A549 treated with AZD2906 at 1 μM for 4 hours (cell line): ENCODE data around the gene KRTCAP2. TPM values are rescaled to one million over a fixed set of nuclear protein-coding genes. Genes with fewer than 3 reads are reported as not detected.

Experiments
- total RNA-seq: library from RNA; stranded (reverse); fragments of 200-300 nt; extraction: Qiagen RNA extraction; gene quantifications from 5 replicates; pipeline ENCODE4 v1.2.3, GENCODE V29; 2022

The KRTCAP2 gene
- total RNA-seq, result 212 to 265 TPM (median 253 TPM) in 5 replicates

DNA sequence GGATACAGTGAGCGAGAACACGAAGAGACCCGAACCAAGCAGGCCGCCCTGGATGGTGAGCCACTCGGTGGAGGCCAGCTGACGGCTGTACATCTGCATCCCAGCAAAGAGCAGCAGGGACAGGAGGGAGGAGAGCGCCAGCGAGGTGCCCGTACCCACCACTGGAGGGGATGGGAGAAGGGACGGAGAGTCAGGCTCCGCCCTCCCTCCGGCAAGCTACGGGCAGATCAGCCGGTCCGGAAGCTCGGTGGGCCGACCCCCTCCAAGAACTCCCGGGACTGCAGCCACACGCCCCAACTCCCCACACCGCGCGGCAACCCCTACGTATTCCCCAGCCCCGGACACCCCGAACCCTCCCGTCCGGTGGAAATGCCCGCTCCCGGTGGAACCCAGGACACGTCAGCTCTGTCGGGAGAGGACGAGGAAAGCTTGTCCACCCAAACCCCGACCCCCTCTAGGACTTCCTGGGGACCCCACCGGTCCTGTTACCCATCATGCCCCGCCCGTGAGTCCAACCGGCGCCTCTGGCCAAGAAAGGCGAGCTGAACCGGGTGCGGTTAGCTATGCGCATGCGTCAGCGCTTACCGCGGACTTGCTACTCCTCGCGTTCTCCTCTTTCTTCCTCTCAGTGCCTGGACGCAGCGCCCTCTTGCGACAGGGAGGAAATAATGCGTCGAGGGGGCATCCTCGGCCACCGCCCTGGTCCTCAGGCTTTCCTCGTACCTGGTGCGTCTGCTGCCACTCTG is at the start of gene KRTCAP2:
Gene KRTCAP2 (minus strand): TSS at position 573 of the 746 bp plus-strand sequence. CDS start 80 bp downstream, at position 493.

DNA sequence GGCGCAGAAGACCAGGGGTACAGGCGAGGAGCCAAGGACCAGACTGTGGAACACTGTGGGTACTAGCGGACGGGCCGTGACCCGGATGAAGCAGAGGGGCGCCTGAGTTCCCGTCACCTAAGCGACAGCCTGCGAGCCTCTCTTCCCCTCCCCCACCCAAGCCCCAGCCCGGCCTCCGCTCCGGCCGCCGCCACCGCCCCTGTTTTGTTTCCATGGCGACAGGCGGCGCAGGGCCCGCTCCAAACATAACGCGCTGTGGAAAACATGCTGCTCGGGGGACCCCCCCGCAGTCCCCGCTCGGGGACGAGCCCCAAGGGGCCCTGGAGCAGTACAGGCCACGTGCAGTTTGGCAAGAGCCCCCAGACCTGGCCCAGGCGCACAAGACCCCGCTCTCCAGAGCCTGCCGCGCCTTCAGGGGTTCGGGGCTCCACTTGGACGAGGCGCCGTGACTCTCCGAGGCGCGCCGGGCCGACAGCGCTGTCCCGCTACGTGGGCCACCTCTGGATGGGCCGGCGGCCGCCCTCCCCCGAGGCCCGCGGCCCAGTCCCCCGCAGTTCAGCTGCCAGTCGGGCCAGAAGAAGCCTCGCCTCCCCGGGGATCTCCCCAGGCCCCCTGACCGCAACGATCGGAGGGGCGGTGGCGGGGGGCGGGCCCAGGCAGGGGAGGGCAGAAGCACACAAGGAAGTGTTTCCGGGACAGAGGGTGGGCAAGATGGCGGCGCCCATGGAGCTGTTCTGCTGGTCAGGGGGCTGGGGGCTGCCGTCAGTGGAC is 35.6 kb upstream of the KRTCAP2 start, which contains the start of gene MTX1:
Gene MTX1 (plus strand): TSS at position 155 of the 771 bp plus-strand sequence. CDS start 110 bp downstream, at position 265.

DNA sequence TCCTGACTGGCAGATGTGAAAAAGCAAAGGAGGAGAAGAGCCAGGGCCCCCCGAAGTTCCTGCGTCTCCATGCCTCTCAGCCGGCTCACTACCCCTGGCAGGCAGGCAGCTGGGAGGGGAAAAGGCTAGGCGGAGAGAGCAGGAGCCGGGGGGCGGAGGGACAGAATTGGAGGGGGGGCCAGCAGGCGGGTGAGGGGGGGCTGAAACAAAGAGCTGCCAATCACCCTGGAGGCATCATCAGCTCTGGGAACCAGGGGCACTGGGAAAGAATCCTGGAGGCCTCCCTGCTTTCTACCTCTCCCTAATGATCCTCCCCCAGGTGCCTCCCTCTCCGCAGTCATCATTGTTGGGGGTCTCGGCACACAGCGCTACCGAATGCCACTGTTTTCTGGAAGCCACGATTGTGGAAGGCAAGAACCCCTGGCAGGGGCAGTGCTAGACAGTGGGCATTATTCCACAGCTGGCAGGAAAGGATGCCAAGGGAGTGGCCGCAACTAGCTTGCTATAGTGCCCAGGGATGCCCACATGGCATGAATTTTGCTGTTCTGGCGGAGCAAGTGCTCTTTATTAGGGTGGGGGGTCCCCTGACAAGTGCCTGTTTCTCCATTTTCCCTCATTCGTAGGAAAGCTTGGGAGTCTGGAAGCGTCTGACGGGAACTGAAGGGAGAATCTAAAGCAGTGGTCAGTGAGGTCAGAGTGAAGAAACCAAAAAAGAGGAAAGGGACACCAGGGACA is 34.9 kb upstream of the KRTCAP2 start, which contains the start of gene THBS3:
Gene THBS3 (minus strand): TSS at position 92 of the 735 bp plus-strand sequence. CDS start 21 bp downstream, at position 71.

GRCh38 chr1:155173478-155174323 is 597 bp upstream of the KRTCAP2 start, which contains the start of gene TRIM46:
Gene TRIM46, plus strand, starts transcription at chr1:155173849. Its CDS starts 118 bp downstream, at chr1:155173967.

DNA sequence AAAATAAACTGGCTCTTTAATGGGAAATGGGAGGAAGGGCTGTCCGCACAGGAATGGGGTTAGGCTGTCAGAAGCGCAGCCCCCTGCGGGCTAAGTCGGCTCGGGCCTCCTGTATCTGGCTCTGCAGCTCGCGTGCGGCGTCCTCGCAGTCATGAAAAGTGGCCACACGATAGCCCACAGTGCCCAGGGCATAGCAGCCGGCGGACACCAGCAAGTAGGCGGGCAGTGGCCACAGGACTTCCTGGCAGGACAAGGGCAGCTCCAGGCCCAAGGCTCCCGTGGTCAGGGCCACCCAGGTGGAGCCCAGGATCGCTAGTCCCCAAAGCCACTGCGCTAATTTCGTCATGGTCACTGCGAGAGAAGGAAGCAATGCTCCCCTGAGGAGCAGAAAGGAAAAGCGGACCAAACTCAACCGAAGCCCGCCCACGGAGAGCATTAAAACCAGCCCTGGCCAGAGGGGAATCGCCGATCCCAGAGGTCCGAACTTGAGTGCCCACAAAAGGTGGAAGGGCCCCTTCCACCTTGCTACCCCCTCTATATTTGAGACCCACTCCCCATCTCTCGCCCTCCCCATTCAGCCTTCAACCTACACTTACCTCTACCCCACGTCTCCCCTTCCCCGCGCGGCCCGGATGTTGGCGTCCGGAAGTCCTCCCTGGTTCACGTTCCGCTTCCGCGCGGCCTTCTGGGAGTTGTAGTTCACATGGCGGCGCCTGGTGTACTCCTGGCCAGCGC is 33.0 kb downstream of the KRTCAP2 start, which contains the start of gene DPM3:
Gene DPM3 (minus strand): TSS at position 637 of the 735 bp plus-strand sequence. CDS start 291 bp downstream, at position 346.

GRCh38 chr1:155135415-155136028 is 37.6 kb downstream of the KRTCAP2 start, which contains the start of gene SLC50A1:
Gene SLC50A1, plus strand, starts transcription at chr1:155135852. Its CDS starts 60 bp downstream, at chr1:155135912.

DNA sequence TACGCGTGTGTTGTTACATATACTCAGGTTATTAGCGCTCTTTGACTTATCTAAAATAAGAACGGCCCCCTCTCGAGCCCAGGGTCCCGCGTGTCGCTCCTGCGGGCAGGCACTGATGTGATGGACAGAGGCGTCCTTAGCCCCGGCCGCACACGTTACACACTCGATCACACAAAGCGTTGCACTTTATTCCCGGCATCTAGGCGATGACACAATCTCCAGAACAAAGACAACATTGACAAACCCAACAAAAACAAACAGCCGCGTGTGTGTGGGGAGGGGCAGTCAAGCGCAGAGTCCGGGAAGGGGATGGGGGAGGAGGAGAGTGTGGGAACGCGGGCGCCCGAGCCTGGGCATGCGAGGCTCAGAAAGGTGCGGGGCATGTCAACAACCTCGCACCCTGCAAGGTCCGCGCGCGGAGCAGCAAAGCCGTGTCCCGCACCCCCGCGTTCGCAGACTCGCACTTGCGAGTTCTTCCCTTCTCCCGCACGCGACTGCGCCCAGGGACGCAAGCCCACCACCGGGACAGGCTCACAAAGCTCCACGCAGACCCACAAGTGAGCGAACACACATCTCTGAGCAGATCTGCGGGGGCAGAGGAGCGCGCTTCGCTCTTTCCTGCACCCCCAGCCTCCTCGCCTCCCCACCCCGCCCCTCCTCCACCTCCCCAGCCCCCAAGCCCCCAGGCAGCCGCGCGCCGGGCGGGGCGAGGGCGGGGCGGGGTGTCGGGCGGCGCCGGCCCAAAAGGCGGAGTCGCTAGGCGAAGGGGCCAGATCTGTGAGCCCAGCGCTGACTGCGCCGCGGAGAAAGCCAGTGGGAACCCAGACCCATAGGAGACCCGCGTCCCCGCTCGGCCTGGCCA is 45.8 kb downstream of the KRTCAP2 start, which contains the start of gene EFNA1:
Gene EFNA1 (plus strand): TSS at position 772 of the 862 bp plus-strand sequence. CDS start 102 bp downstream, outside the sequence.

Other genes with a start within 250 kb of the KRTCAP2 start
- 39.6 to 50.3 TPM (median 45.3 TPM) in 5 replicates for gene PMVK, start 236.6 kb downstream of the KRTCAP2 start, total RNA-seq
- gene PBXIP1, start 217.2 kb downstream of the KRTCAP2 start, total RNA-seq, result 13.5 to 15.9 TPM (median 14.6 TPM) in 5 replicates
- gene PYGO2, start 211.5 kb downstream of the KRTCAP2 start, total RNA-seq, result 21.6 to 23.1 TPM (median 21.9 TPM) in 5 replicates
- 219 to 266 TPM (median 254 TPM) in 5 replicates for gene SHC1, start 202.6 kb downstream of the KRTCAP2 start, total RNA-seq
- 307 to 357 TPM (median 343 TPM) in 5 replicates for gene CKS1B, start 198.6 kb downstream of the KRTCAP2 start, total RNA-seq
- 38.0 to 45.6 TPM (median 44.1 TPM) in 5 replicates for gene FLAD1, start 190.0 kb downstream of the KRTCAP2 start, total RNA-seq
- gene LENEP, start 179.7 kb downstream of the KRTCAP2 start, total RNA-seq, result not detected in 5 replicates
- gene ZBTB7B, start 170.5 kb downstream of the KRTCAP2 start, total RNA-seq, result 41.1 to 55.1 TPM (median 52.6 TPM) in 5 replicates
- gene DCST2, start 139.5 kb downstream of the KRTCAP2 start, total RNA-seq, result 0.37 to 1.2 TPM (median 0.71 TPM) in 5 replicates
- gene DCST1, start 139.5 kb downstream of the KRTCAP2 start, total RNA-seq, result 0.05 to 0.07 TPM in 2 of 5 replicates, not detected in the others
- gene ADAM15, start 122.0 kb downstream of the KRTCAP2 start, total RNA-seq, result 76.8 to 119 TPM (median 109 TPM) in 5 replicates
- gene EFNA4, start 109.6 kb downstream of the KRTCAP2 start, total RNA-seq, result 15.5 to 17.4 TPM (median 16.3 TPM) in 5 replicates
- 12.3 to 14.8 TPM (median 14.2 TPM) in 5 replicates for gene EFNA3, start 94.5 kb downstream of the KRTCAP2 start, total RNA-seq
- 21.7 to 30.6 TPM (median 26.3 TPM) in 5 replicates for gene EFNA1, start 45.4 kb downstream of the KRTCAP2 start, total RNA-seq
- 31.8 to 37.5 TPM (median 32.9 TPM) in 5 replicates for gene SLC50A1, start 37.5 kb downstream of the KRTCAP2 start, total RNA-seq
- gene DPM3, start 32.8 kb downstream of the KRTCAP2 start, total RNA-seq, result 74.0 to 113 TPM (median 104 TPM) in 5 replicates
- 2.0 to 3.1 TPM (median 2.9 TPM) in 5 replicates for gene TRIM46, start 545 bp upstream of the KRTCAP2 start, total RNA-seq
- 6.3 to 9.1 TPM (median 8.6 TPM) in 5 replicates for gene THBS3, start 34.6 kb upstream of the KRTCAP2 start, total RNA-seq
- 67.5 to 77.3 TPM (median 75.2 TPM) in 5 replicates for gene MTX1, start 35.4 kb upstream of the KRTCAP2 start, total RNA-seq
- 26.2 to 38.1 TPM (median 32.7 TPM) in 5 replicates for gene ENTREP3, start 82.2 kb upstream of the KRTCAP2 start, total RNA-seq
- gene SCAMP3, start 89.1 kb upstream of the KRTCAP2 start, total RNA-seq, result 96.0 to 128 TPM (median 117 TPM) in 5 replicates
- 19.6 to 28.0 TPM (median 23.6 TPM) in 5 replicates for gene CLK2, start 100.2 kb upstream of the KRTCAP2 start, total RNA-seq
- gene HCN3, start 104.2 kb upstream of the KRTCAP2 start, total RNA-seq, result 3.1 to 5.8 TPM (median 4.5 TPM) in 5 replicates
- 0.02 TPM in 3 of 5 replicates, not detected in the others for gene PKLR, start 128.1 kb upstream of the KRTCAP2 start, total RNA-seq
- gene FDPS, start 135.6 kb upstream of the KRTCAP2 start, total RNA-seq, result 159 to 178 TPM (median 164 TPM) in 5 replicates
- 40.0 to 56.3 TPM (median 51.9 TPM) in 5 replicates for gene RUSC1, start 147.6 kb upstream of the KRTCAP2 start, total RNA-seq